ENCODE measurements around the gene CAPN3. TPM values are rescaled to one million over a fixed set of nuclear protein-coding genes. Genes with fewer than 3 reads are reported as not detected.

Gene CAPN3
- total RNA-seq, 1 donor from 2014 or later: 23.8 TPM

DNA sequence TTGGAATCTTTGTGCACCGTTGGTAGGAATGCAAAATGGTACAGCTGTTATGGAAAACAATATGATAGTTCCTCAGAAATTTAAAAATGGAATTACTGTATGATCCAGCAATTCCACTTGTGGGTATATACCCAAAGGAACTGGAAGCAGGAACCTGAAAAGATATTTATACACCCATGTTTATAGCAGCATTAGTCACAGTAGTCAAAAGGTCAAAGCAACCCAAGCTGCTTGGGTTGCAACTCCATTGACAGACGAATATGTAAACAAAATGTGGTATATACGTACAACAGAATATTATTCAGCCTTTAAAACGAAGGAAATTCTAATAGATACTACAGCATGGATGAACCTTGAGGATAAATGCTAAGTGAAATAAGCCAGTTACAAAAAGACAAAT, 35.0 kb upstream of the CAPN3 start:
- Mint-ChIP-seq H3K4me1 (no peaks in the 10 kb centered on the region), H3K27ac (no peak overlapping the region), H3K36me3 (ENCODE audit: low read depth) (peaks cover 80% of the 10 kb centered on the region), H3K27me3 (no peaks in the 10 kb centered on the region), H3K9me3 (no peaks in the 10 kb centered on the region), H3K4me3 (no peak overlapping the region)
- TF ChIP-seq, protein P1, sequence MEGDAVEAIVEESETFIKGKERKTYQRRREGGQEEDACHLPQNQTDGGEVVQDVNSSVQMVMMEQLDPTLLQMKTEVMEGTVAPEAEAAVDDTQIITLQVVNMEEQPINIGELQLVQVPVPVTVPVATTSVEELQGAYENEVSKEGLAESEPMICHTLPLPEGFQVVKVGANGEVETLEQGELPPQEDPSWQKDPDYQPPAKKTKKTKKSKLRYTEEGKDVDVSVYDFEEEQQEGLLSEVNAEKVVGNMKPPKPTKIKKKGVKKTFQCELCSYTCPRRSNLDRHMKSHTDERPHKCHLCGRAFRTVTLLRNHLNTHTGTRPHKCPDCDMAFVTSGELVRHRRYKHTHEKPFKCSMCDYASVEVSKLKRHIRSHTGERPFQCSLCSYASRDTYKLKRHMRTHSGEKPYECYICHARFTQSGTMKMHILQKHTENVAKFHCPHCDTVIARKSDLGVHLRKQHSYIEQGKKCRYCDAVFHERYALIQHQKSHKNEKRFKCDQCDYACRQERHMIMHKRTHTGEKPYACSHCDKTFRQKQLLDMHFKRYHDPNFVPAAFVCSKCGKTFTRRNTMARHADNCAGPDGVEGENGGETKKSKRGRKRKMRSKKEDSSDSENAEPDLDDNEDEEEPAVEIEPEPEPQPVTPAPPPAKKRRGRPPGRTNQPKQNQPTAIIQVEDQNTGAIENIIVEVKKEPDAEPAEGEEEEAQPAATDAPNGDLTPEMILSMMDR (IDR thresholded peaks at IDR 0.05): no peak
- no peak for ATAC-seq (ENCODE audit: low read depth)
- DNase-seq: no peak
- ChIA-PET CTCF (no interaction called here), POLR2A (no interaction called here)
- intact Hi-C loops (cut with micrococcal nuclease): no loop called here

DNA sequence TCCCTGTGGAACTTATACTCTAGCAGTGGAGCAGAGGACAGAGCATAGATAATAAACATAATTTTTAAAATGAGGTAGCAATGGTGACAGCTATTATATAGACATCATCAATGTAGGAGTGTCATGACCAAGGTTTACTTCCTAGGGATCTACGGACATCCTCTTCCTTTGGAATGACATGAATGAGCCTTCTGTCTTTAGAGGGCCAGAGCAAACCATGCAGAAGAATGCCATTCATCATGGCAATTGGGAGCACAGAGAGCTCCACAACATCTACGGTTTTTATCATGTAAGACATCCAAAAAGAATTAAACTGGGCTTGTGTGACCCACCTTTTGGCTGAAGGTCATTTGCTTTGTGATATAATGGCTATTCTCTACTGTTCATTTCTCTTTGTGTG, 30.1 kb upstream of the CAPN3 start:
- no peak for ATAC-seq (ENCODE audit: low read depth)
- DNase-seq: no peak
- TF ChIP-seq, protein P1 (IDR thresholded peaks at IDR 0.05): no peak
- ChIA-PET POLR2A (interaction anchor here (0.6 kb wide), 1 partner anchor 450 kb away, joined by 5 read pairs; no protein-coding TSS in a partner anchor), CTCF (no interaction called here)
- no peaks in the 10 kb centered on the region for H3K27me3 Mint-ChIP-seq
- H3K27ac Mint-ChIP-seq: no peak overlapping the region
- peaks cover 2% of the 10 kb centered on the region for H3K9me3 Mint-ChIP-seq
- intact Hi-C loops (cut with micrococcal nuclease): no loop called here
- H3K36me3 Mint-ChIP-seq (ENCODE audit: low read depth): peaks cover 71% of the 10 kb centered on the region
- no peak overlapping the region for H3K4me3 Mint-ChIP-seq
- H3K4me1 Mint-ChIP-seq: no peaks in the 10 kb centered on the region

DNA sequence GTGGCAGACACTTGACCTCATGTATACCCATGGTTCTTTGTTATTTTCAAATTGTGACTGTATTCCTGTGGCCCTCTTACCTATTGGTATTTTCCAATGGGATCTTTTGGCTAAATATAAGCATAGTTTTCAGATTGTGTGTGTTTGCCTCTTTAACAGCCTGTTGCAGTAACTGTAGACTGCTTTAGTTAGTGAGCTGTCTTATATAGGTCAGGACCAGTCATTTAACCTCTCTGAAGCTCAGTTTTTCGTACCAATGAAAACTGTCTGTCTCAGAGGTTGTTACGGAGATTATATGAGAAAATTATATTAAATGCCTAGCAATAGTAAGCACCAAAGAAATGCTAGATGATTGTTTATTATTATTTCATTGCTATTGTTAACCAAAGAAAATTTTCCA, 29.3 kb upstream of the CAPN3 start:
- Mint-ChIP-seq H3K36me3 (ENCODE audit: low read depth) (peaks cover 70% of the 10 kb centered on the region), H3K9me3 (peaks cover 6% of the 10 kb centered on the region), H3K27me3 (no peaks in the 10 kb centered on the region), H3K4me3 (no peak overlapping the region), H3K4me1 (no peaks in the 10 kb centered on the region), H3K27ac (no peak overlapping the region)
- intact Hi-C loops (cut with micrococcal nuclease): no loop called here
- POLR2A ChIA-PET: no interaction called here
- TF ChIP-seq, protein P1 (IDR thresholded peaks at IDR 0.05): no peak
- CTCF ChIA-PET: no interaction called here
- DNase-seq (no peak), ATAC-seq (ENCODE audit: low read depth) (no peak)

DNA sequence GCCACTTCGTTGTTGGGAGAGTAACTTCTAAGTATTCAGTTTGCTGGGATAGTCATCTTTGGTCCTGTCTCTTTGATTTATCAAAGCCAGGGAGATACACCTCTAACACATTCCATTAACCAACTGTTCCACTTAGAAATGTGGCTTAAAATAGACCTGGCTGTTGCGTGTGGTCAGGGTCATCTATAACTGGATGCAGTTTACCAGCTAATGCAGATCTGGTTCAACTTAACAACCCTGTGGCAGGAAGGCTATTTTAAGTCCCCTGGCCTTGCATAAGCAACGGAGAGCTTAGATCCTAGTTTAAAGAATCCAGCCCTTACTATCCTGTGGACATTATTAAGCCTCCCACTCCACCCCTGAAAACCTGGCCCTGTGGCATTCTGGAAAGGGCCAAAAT, 28.1 kb upstream of the CAPN3 start:
- intact Hi-C loops (cut with micrococcal nuclease): no loop called here
- ChIA-PET CTCF (no interaction called here), POLR2A (no interaction called here)
- peaks cover 67% of the 10 kb centered on the region for H3K36me3 Mint-ChIP-seq (ENCODE audit: low read depth)
- no peak overlapping the region for H3K4me3 Mint-ChIP-seq
- H3K4me1 Mint-ChIP-seq: no peaks in the 10 kb centered on the region
- no peaks in the 10 kb centered on the region for H3K27me3 Mint-ChIP-seq
- ATAC-seq (ENCODE audit: low read depth): no peak
- peaks cover 12% of the 10 kb centered on the region for H3K9me3 Mint-ChIP-seq
- H3K27ac Mint-ChIP-seq: no peak overlapping the region
- DNase-seq: no peak
- TF ChIP-seq, protein P1 (IDR thresholded peaks at IDR 0.05): no peak

DNA sequence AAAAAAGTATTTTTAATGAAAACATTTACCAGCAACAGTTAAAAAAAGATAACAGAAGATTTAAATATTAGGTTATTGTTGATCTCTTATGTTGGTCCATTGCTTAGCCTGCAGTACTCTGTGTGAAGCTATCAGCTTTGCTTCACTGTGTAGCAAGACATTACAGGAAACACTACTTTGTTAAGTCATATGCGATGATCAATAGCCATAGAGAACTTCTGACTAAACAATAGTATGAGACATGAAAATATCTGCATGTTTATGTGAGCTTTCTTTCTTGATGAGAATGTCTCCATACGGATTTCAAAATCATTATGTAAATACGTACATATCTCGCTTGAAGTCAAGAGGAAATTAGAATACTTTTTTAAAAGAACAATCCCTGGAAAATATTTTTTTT, 27.0 kb upstream of the CAPN3 start:
- Mint-ChIP-seq H3K4me3 (no peak overlapping the region), H3K27ac (no peak overlapping the region), H3K36me3 (ENCODE audit: low read depth) (peaks cover 61% of the 10 kb centered on the region), H3K4me1 (no peaks in the 10 kb centered on the region), H3K9me3 (peaks cover 12% of the 10 kb centered on the region), H3K27me3 (no peaks in the 10 kb centered on the region)
- POLR2A ChIA-PET: no interaction called here
- CTCF ChIA-PET: no interaction called here
- intact Hi-C loops (cut with micrococcal nuclease): no loop called here
- DNase-seq (no peak), ATAC-seq (ENCODE audit: low read depth) (no peak)
- TF ChIP-seq, protein P1 (IDR thresholded peaks at IDR 0.05): no peak

Measured in activated B cell treated with CpG ODN at 0.5 μM for 24 hours (primary cell).